Muscle layer of colon (tissue), 2 donors: ENCODE results near the gene OR2AE1.
"Not testable (repeated sequence)": the region's sequence is repeated elsewhere in the genome, so short reads cannot be mapped to it uniquely, and the experiment has no call there.

ENCODE experiments used
- H3K27ac ChIP-seq: one replicate; pipeline ENCODE4 v1.7.0; 2013; ENCODE audit warnings: low read depth, mild to moderate bottlenecking, low read length, moderate library complexity
- H3K27me3 ChIP-seq, 2 donors: one replicate each; pipeline ENCODE4 v1.7.0; 2013; ENCODE audit warnings: low read length in 2 of 2, mild to moderate bottlenecking in 2 of 2; ENCODE audit not compliant: insufficient read depth in 2 of 2, control insufficient read depth in 1 of 2
- H3K36me3 ChIP-seq: one replicate; pipeline ENCODE4 v1.7.0; 2013; ENCODE audit warnings: mild to moderate bottlenecking, low read length; ENCODE audit not compliant: insufficient read depth
- H3K4me1 ChIP-seq: one replicate; pipeline ENCODE4 v1.7.0; 2013; ENCODE audit warnings: mild to moderate bottlenecking, low read length; ENCODE audit not compliant: insufficient read depth
- H3K4me3 ChIP-seq, 2 donors: one replicate each; pipeline ENCODE4 v1.7.0; 2013; ENCODE audit warnings: low read length in 2 of 2, low read depth in 1 of 2, mild to moderate bottlenecking in 1 of 2, moderate library complexity in 1 of 2
- H3K9ac ChIP-seq: one replicate; pipeline ENCODE4 v1.7.0; 2013; ENCODE audit warnings: low read length
- H3K9me3 ChIP-seq: one replicate; pipeline ENCODE4 v1.7.0; 2013; ENCODE audit warnings: mild to moderate bottlenecking, low read length
- donor health status: abdominal sarcoma.
- donor health status: Adenocarcinoma of cecum.

The OR2AE1 gene

GRCh38 chr7:99897322-99898022 is 20.6 kb upstream of the OR2AE1 start:
- Histone ChIP-seq H3K4me1 (no peaks in the 10 kb centered on the region), H3K36me3 (peaks cover 27% of the 10 kb centered on the region), H3K4me3 (no peak overlapping the region), H3K27me3 (no peaks in the 10 kb centered on the region), H3K27ac (no peak overlapping the region), H3K9ac (no peak overlapping the region), H3K9me3 (no peaks in the 10 kb centered on the region)

- no peaks in the 10 kb centered on the region for H3K4me1 ChIP-seq
- no peak overlapping the region for H3K27ac ChIP-seq
- H3K36me3 ChIP-seq: peaks cover 17% of the 10 kb centered on the region
- no peaks in the 10 kb centered on the region for H3K27me3 ChIP-seq
- H3K9me3 ChIP-seq: no peaks in the 10 kb centered on the region
- no peak overlapping the region for H3K4me3 ChIP-seq
- no peak overlapping the region for H3K9ac ChIP-seq
Measured at GRCh38 chr7:99894738-99895137, 17.9 kb upstream of the OR2AE1 start.

- H3K36me3 ChIP-seq: peaks cover 17% of the 10 kb centered on the region
- no peaks in the 10 kb centered on the region for H3K9me3 ChIP-seq
- H3K4me3 ChIP-seq: no peak overlapping the region
- no peaks in the 10 kb centered on the region for H3K27me3 ChIP-seq
- H3K4me1 ChIP-seq: no peaks in the 10 kb centered on the region
- H3K27ac ChIP-seq: no peak overlapping the region
- no peak overlapping the region for H3K9ac ChIP-seq
Measured at GRCh38 chr7:99893280-99893679, 16.4 kb upstream of the OR2AE1 start.

- not testable (repeated sequence) for H3K4me3 ChIP-seq, H3K4me1 ChIP-seq, H3K27me3 ChIP-seq, H3K27ac ChIP-seq, H3K9me3 ChIP-seq, H3K9ac ChIP-seq
- H3K36me3 ChIP-seq: peaks cover 17% of the 10 kb centered on the region
Measured at GRCh38 chr7:99890348-99890747, 13.5 kb upstream of the OR2AE1 start.

- H3K4me3 ChIP-seq, H3K27ac ChIP-seq, H3K4me1 ChIP-seq, H3K9ac ChIP-seq, H3K9me3 ChIP-seq, H3K27me3 ChIP-seq: not testable (repeated sequence)
- H3K36me3 ChIP-seq: peaks cover 17% of the 10 kb centered on the region
Measured at GRCh38 chr7:99888366-99888765, 11.5 kb upstream of the OR2AE1 start.

- H3K4me1 ChIP-seq: no peaks in the 10 kb centered on the region
- H3K9me3 ChIP-seq: no peaks in the 10 kb centered on the region
- no peak overlapping the region for H3K4me3 ChIP-seq
- no peak overlapping the region for H3K9ac ChIP-seq
- H3K27me3 ChIP-seq: no peaks in the 10 kb centered on the region
- H3K27ac ChIP-seq: no peak overlapping the region
- H3K36me3 ChIP-seq: no peaks in the 10 kb centered on the region
Measured at GRCh38 chr7:99881370-99881769, 4.5 kb upstream of the OR2AE1 start.

- Histone ChIP-seq H3K27me3 (no peaks in the 10 kb centered on the region), H3K27ac (no peak overlapping the region), H3K4me1 (no peaks in the 10 kb centered on the region), H3K9me3 (no peaks in the 10 kb centered on the region), H3K36me3 (no peaks in the 10 kb centered on the region), H3K4me3 (no peak overlapping the region), H3K9ac (no peak overlapping the region)
Measured at GRCh38 chr7:99876491-99876890, 342 bp downstream of the OR2AE1 start.

- no peaks in the 10 kb centered on the region for H3K4me1 ChIP-seq
- no peak overlapping the region for H3K27ac ChIP-seq
- H3K27me3 ChIP-seq: no peaks in the 10 kb centered on the region
- no peak overlapping the region for H3K9ac ChIP-seq
- H3K36me3 ChIP-seq: no peaks in the 10 kb centered on the region
- no peaks in the 10 kb centered on the region for H3K9me3 ChIP-seq
- no peak overlapping the region for H3K4me3 ChIP-seq
Measured at GRCh38 chr7:99868246-99868645, 8.6 kb downstream of the OR2AE1 start.

- not testable (repeated sequence) for H3K4me3 ChIP-seq, H3K9ac ChIP-seq, H3K9me3 ChIP-seq, H3K27me3 ChIP-seq, H3K36me3 ChIP-seq, H3K4me1 ChIP-seq, H3K27ac ChIP-seq
Measured at GRCh38 chr7:99867477-99867876, 9.4 kb downstream of the OR2AE1 start.

GRCh38 chr7:99863847-99864440 is 12.9 kb downstream of the OR2AE1 start:
- H3K9ac ChIP-seq: no peak overlapping the region
- no peaks in the 10 kb centered on the region for H3K27me3 ChIP-seq
- H3K4me1 ChIP-seq: no peaks in the 10 kb centered on the region
- no peaks in the 10 kb centered on the region for H3K36me3 ChIP-seq
- H3K27ac ChIP-seq: no peak overlapping the region
- H3K4me3 ChIP-seq: no peak overlapping the region
- H3K9me3 ChIP-seq: no peaks in the 10 kb centered on the region

GRCh38 chr7:99860281-99861127 is 16.3 kb downstream of the OR2AE1 start:
- no peak overlapping the region for H3K9ac ChIP-seq
- no peak overlapping the region for H3K4me3 ChIP-seq
- H3K27ac ChIP-seq: no peak overlapping the region
- no peaks in the 10 kb centered on the region for H3K9me3 ChIP-seq
- H3K27me3 ChIP-seq: no peaks in the 10 kb centered on the region
- no peaks in the 10 kb centered on the region for H3K36me3 ChIP-seq
- no peaks in the 10 kb centered on the region for H3K4me1 ChIP-seq
